HCT116 (cell line): ENCODE results near the gene GNAS. TPM values are rescaled to one million over a fixed set of nuclear protein-coding genes. Genes with fewer than 3 reads are reported as not detected.

Source experiments
- ATAC-seq: fragments of 200-7000 bp; cut with Tn5 transposase; 2 replicates; pipeline ENCODE4 v1.9.1; 2020; ENCODE audit warnings: mild to moderate bottlenecking, moderate library complexity
- BruUV-seq: library from RNA; stranded (reverse); fragments of 400-500 nt; replicated peaks from 2 replicates; lab custom pipeline; 2021; lab: Mats Ljungman, UMichigan
- CTCF ChIA-PET: fragments of 300-600 bp; sonication (Branson Sonifier 250); formaldehyde crosslinking; loops from one replicate; lab custom pipeline; 2021; ENCODE audit warnings: antibody characterized with exemption; lab: Charles Lee
- POLR2A ChIA-PET: fragments of 300-600, 350-600 bp; sonication (Branson Sonifier 250); formaldehyde crosslinking; loops from one replicate; lab custom pipeline; 2021; ENCODE audit warnings: antibody characterized with exemption; lab: Charles Lee
- RAD21 ChIA-PET, 2 experiments: fragments of 300-600 bp; sonication (Branson Sonifier 250); formaldehyde crosslinking; loops; one replicate each; lab custom pipeline; 2023; ENCODE audit warnings: low total read pairs in 2 of 2; ENCODE audit not compliant: uncharacterized antibody in 2 of 2, unreplicated experiment in 2 of 2, low non-redundant PET in 1 of 2; lab: Charles Lee
- DNase-seq: peaks from one replicate; pipeline ENCODE4 v3.0.0-alpha.2; 2010; ENCODE audit warnings: low read depth, low spot score
- H2AFZ ChIP-seq: fragments of 200-600 bp; shearing (Covaris generic), sonication (generic); 2 replicates; pipeline ENCODE4 v1.6.1; 2017; ENCODE audit warnings: low read depth, mixed run types, mixed read lengths, antibody characterized with exemption, low read length; ENCODE audit not compliant: poor library complexity, severe bottlenecking
- H3K27ac ChIP-seq: 2 replicates; pipeline ENCODE4 v1.5.1; 2012; ENCODE audit warnings: low read depth, low read length
- H3K27me3 ChIP-seq: fragments of 200-600 bp; sonication (generic); 2 replicates; pipeline ENCODE4 v1.6.1; 2016; ENCODE audit warnings: mixed run types, low read length, mixed read lengths; ENCODE audit not compliant: insufficient read depth
- H3K36me3 ChIP-seq, 2 experiments: fragments of 200-500 bp in 1 of 2; fragments of 200-600 bp in 1 of 2; sonication (Bioruptor generic) in 1 of 2; sonication (generic) in 1 of 2; 2 replicates each; pipeline versions ENCODE4 v1.5.1 to v1.6.1; 2014 to 2016; ENCODE audit warnings: low read length in 2 of 2, inconsistent platforms in 1 of 2, mixed read lengths in 1 of 2, mixed run types in 1 of 2; ENCODE audit not compliant: insufficient read depth in 2 of 2, control insufficient read depth in 1 of 2
- H3K4me1 ChIP-seq, 2 experiments: fragments of 200-600 bp in 1 of 2; sonication (generic) in 1 of 2; 2 replicates each; pipeline versions ENCODE4 v1.5.1 to v1.6.1; 2012 to 2017; ENCODE audit warnings: low read length in 2 of 2, inconsistent platforms in 1 of 2, mild to moderate bottlenecking in 1 of 2, mixed read lengths in 1 of 2, mixed run types in 1 of 2, moderate library complexity in 1 of 2; ENCODE audit not compliant: insufficient read depth in 2 of 2, control insufficient read depth in 1 of 2
- H3K4me2 ChIP-seq: fragments of 200-600 bp; sonication (generic); 2 replicates; pipeline ENCODE4 v1.6.1; 2017; ENCODE audit warnings: mixed run types, low read length, mixed read lengths
- H3K4me3 ChIP-seq, 2 experiments: fragments of 200-600 bp in 1 of 2; sonication (generic) in 1 of 2; replicated peaks in 1 of 2; 2 replicates each; pipeline ENCODE4 v1.5.1; 2011 to 2016; ENCODE audit warnings: low read length in 2 of 2, control low read depth in 1 of 2, low read depth in 1 of 2, mild to moderate bottlenecking in 1 of 2, mixed read lengths in 1 of 2, mixed run types in 1 of 2
- H3K79me2 ChIP-seq: fragments of 200-600 bp; sonication (generic); 2 replicates; pipeline ENCODE4 v1.6.1; 2017; ENCODE audit warnings: mild to moderate bottlenecking, mixed run types, low read length, moderate library complexity, mixed read lengths; ENCODE audit not compliant: insufficient read depth
- H3K9ac ChIP-seq: fragments of 200-600 bp; sonication (generic); 2 replicates; pipeline ENCODE4 v1.6.1; 2016; ENCODE audit warnings: low read length, mixed read lengths
- H3K9me2 ChIP-seq: fragments of 200-600 bp; sonication (generic), shearing (Covaris generic); 2 replicates; pipeline ENCODE4 v1.6.1; 2017; ENCODE audit warnings: mixed run types, mild to moderate bottlenecking, moderate library complexity; ENCODE audit not compliant: insufficient read depth
- H3K9me3 ChIP-seq, 2 experiments: fragments of 200-500 bp in 1 of 2; fragments of 200-600 bp in 1 of 2; sonication (Bioruptor generic) in 1 of 2; sonication (generic) in 1 of 2; 2 replicates each; pipeline ENCODE4 v1.6.1; 2014 to 2017; ENCODE audit warnings: low read length in 2 of 2, mixed read lengths in 2 of 2, inconsistent platforms in 1 of 2, low read depth in 1 of 2, mild to moderate bottlenecking in 1 of 2, mixed run types in 1 of 2, moderate library complexity in 1 of 2; ENCODE audit not compliant: control insufficient read depth in 1 of 2, insufficient read depth in 1 of 2
- H4K20me1 ChIP-seq: fragments of 200-600 bp; sonication (generic), shearing (Covaris generic); 2 replicates; pipeline ENCODE4 v1.6.1; 2017; ENCODE audit warnings: mixed run types, mild to moderate bottlenecking, moderate library complexity; ENCODE audit not compliant: insufficient read depth
- CTCF ChIP-seq, 3 experiments: fragments of 200-600 bp in 1 of 3; sonication (generic) in 1 of 3; IDR thresholded peaks in 2 of 3; conservative IDR thresholded peaks in 1 of 3; 2 replicates each; pipeline ENCODE4 v1.5.1; 2012 to 2017; ENCODE audit warnings: low read depth in 2 of 3, low read length in 2 of 3, antibody characterized with exemption in 1 of 3, borderline replicate concordance in 1 of 3, control low read depth in 1 of 3, mild to moderate bottlenecking in 1 of 3, mixed read lengths in 1 of 3, mixed run types in 1 of 3, moderate library complexity in 1 of 3; ENCODE audit not compliant: insufficient read depth in 1 of 3
- EGR1 ChIP-seq: IDR thresholded peaks from 2 replicates; pipeline ENCODE4 v1.6.1; 2012; ENCODE audit warnings: low read depth
- intact Hi-C: fragments of 100-400 bp; cut with micrococcal nuclease; formaldehyde crosslinking; loops from 2 replicates; pipeline ENCODE4 v1.10.0; 2022
- total RNA-seq: library from RNA; stranded (reverse); gene quantifications from one replicate; pipeline ENCODE4 v1.2.1, GENCODE V29; 2021; ENCODE audit not compliant: unreplicated experiment
- TF ChIP-seq, protein P1 (sequence below): IDR thresholded peaks from 2 replicates; pipeline ENCODE4 v1.6.1; 2011; ENCODE audit warnings: mild to moderate bottlenecking, low read length, moderate library complexity; ENCODE audit not compliant: insufficient replicate concordance; ENCODE audit errors: extremely low read depth
- TF ChIP-seq, protein P2 (sequence below): IDR thresholded peaks from 2 replicates; pipeline ENCODE4 v1.6.1; 2012; ENCODE audit warnings: low read depth

The GNAS gene
- total RNA-seq, 1 experiment from 2014 or later, result 699 TPM

DNA sequence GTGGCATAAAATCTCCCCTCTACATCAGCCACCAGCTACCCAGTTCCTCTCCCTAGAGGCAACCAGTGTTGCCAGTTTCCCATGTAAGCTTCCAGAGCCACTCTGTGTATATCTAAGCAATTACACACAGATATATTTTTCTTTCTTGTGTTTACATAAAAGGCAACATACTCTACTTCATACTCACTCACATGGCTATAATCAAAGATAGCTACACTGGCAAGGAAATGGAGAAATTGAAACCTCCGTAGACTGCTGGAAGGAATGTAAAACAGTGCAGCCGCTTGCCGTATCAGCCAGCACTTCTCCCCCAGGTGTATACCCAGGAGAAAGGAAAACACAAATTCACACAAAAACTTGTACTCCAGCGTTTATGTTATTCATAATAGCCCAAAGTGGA is 90.0 kb downstream of the GNAS start:
- no TSS peak for BruUV-seq
- H3K27me3 ChIP-seq, result peaks cover 7% of the 10 kb centered on the region; the same call in 1 of the 2 replicates
- POLR2A ChIA-PET, result no interaction called here

More for the DNA sequence above, 90.0 kb downstream of the GNAS start:
- H2AFZ ChIP-seq, result no peak overlapping the region
- ATAC-seq (no peak), DNase-seq (no peak)
- H3K79me2 ChIP-seq, result no peaks in the 10 kb centered on the region
- ChIA-PET RAD21 (no interaction called here), CTCF (no interaction called here)
- H4K20me1 ChIP-seq, result no peaks in the 10 kb centered on the region
- intact Hi-C loops, result no loop called here
- peaks cover 3 to 9% of the 10 kb centered on the region in 2 experiments for H3K4me1 ChIP-seq
- H3K9me2 ChIP-seq, result no peaks in the 10 kb centered on the region
- H3K9ac ChIP-seq, result no peak overlapping the region
- no peak overlapping the region for H3K4me3 ChIP-seq
- TF ChIP-seq, protein P1, sequence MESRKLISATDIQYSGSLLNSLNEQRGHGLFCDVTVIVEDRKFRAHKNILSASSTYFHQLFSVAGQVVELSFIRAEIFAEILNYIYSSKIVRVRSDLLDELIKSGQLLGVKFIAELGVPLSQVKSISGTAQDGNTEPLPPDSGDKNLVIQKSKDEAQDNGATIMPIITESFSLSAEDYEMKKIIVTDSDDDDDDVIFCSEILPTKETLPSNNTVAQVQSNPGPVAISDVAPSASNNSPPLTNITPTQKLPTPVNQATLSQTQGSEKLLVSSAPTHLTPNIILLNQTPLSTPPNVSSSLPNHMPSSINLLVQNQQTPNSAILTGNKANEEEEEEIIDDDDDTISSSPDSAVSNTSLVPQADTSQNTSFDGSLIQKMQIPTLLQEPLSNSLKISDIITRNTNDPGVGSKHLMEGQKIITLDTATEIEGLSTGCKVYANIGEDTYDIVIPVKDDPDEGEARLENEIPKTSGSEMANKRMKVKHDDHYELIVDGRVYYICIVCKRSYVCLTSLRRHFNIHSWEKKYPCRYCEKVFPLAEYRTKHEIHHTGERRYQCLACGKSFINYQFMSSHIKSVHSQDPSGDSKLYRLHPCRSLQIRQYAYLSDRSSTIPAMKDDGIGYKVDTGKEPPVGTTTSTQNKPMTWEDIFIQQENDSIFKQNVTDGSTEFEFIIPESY, result no peak
- TF ChIP-seq, protein P2, sequence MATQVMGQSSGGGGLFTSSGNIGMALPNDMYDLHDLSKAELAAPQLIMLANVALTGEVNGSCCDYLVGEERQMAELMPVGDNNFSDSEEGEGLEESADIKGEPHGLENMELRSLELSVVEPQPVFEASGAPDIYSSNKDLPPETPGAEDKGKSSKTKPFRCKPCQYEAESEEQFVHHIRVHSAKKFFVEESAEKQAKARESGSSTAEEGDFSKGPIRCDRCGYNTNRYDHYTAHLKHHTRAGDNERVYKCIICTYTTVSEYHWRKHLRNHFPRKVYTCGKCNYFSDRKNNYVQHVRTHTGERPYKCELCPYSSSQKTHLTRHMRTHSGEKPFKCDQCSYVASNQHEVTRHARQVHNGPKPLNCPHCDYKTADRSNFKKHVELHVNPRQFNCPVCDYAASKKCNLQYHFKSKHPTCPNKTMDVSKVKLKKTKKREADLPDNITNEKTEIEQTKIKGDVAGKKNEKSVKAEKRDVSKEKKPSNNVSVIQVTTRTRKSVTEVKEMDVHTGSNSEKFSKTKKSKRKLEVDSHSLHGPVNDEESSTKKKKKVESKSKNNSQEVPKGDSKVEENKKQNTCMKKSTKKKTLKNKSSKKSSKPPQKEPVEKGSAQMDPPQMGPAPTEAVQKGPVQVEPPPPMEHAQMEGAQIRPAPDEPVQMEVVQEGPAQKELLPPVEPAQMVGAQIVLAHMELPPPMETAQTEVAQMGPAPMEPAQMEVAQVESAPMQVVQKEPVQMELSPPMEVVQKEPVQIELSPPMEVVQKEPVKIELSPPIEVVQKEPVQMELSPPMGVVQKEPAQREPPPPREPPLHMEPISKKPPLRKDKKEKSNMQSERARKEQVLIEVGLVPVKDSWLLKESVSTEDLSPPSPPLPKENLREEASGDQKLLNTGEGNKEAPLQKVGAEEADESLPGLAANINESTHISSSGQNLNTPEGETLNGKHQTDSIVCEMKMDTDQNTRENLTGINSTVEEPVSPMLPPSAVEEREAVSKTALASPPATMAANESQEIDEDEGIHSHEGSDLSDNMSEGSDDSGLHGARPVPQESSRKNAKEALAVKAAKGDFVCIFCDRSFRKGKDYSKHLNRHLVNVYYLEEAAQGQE, result no peak
- TF ChIP-seq EGR1, result no peak
- no peak for TF ChIP-seq CTCF (IDR thresholded peaks at IDR 0.05 in 2 of 3, conservative IDR thresholded peaks at IDR 0.05 in 1 of 3; ENCODE audit: borderline replicate concordance in 1 of 3, insufficient read depth in 1 of 3, low read depth in 2 of 3, low read length in 2 of 3)
- no peak overlapping the region for H3K27ac ChIP-seq
- no peaks in the 10 kb centered on the region for H3K36me3 ChIP-seq
- no peaks in the 10 kb centered on the region for H3K9me3 ChIP-seq
- no peak overlapping the region for H3K4me2 ChIP-seq
